Hematopoietic multipotent progenitor cell treated with erythropoietin and hydrocortisone succinate and interleukin-3 and kit ligand, for 8 days (in vitro differentiated cells): ENCODE data around the gene TLE2.
"Not testable (repeated sequence)": the region's sequence is repeated elsewhere in the genome, so short reads cannot be mapped to it uniquely, and the experiment has no call there.

Experiments used
- DNase-seq: peaks from one replicate; pipeline ENCODE4 v3.0.0-alpha.2; 2015

The TLE2 gene

DNA sequence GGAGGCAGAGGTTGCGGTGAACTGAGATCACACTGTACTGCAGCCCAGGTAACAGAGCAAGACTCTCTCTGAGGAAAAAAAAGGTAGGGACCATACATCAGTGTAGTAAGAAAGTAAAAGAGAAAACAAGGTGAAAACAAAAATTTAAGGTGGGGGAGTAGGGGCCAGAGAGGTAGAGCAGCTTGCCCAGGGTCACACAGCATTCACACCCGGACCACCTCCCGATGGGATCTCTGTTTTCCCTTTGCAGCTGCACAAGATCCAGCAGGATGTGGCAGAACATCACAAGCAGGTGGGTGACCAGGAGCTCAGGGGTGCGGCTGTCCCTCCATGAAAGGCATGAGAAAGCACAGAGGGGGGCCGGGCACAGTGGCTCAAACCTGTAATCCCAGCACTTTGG is 47.2 kb downstream of the TLE2 start:
- DNase-seq: no peak

- no peak for DNase-seq
Measured at GRCh38 chr19:2978772-2979171, 50.3 kb downstream of the TLE2 start.

DNA sequence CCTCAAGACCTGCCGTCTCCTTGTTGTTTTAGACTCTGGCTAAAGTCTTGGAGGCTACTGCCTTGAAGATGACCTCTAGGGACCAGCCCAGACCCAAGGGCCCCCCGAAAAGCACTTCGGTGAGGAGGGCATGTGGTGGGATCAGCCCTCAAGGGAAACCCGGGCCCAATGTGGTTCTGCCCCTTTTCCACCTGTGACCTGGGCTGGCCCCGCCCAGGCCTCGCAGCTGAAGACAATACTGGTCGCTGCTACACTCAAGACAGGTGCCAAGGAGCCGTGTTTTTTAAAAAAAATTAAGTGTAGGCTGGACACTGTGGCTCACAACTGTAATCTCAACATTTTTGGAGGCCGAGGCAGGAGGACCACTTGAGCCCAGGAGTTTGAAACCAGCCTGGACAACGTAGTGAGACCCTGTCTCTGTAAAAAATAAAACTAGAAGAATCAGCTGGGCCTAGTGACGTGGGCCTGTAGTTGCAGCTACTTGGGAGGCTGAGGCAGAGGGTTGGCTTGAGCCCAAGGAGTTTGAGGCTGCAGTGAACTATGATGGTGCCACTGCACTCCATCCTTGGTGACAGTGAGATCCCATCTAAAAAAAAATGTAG is 50.8 kb downstream of the TLE2 start:
- DNase-seq: no peak

- DNase-seq: peak; percentile 32
Measured at GRCh38 chr19:2977746-2978138, 51.3 kb downstream of the TLE2 start.

DNA sequence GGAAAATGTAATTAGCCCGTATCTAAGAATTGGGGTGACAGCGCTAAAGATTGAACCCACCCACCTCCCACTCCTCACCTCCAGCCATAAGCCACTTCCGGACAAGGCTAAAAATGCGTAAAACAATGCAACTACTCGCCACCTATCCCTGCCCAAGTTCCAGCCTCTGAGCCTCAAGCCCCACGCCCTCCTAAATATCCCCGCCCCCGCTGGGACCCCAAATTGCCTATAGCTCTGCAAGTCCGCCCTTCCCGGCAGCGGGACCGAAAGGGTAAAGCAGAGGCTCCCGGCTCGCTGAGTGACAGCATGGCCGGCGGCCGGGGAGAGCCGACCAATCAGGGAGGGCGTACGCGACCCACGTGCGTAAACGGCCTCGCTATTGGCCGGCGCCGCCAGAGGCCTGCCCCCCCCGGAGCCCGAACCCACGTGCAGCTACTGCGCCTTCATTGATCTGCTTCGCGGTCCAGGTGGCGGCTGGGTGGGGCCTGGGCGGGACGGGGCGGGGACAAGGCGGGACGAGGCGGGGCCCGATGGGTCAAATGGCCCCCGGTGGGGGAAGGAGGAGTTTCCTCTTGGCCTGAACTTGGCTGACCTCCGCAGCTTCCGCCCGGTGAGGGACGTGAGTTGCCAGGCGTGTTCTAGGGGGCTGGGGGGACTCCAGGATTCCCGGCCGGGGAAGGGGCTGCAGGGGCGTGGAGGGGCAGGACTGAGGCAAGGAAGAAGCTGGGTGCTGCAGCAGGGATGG is 51.9 kb downstream of the TLE2 start, which contains the start of gene TLE6:
Gene TLE6 (plus strand): TSS at position 564 of the 745 bp plus-strand sequence. CDS start 670 bp downstream, outside the sequence.
- peak; percentile 88 for DNase-seq

DNA sequence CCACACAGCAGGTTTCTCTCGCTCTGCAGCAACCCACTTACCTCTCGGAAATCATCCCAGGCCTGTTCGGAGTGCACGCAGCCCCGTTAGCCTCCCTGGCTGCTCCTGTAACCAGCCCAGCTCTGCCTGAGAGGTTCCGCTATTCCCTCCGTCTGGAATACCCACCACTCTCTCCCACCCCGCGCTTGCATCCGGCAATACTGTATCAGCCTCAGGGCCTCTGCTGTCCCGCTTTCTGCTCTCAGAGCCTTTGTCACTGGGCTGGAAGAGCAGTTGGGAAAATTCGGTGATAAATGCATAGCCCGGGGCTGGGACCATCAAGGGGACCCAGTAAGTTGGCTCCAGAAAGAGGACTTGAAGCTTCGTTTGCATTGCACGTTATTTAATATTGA is 52.5 kb downstream of the TLE2 start:
- DNase-seq: no peak

GRCh38 chr19:2974342-2975041 is 54.6 kb downstream of the TLE2 start:
- DNase-seq: peak; percentile 77

GRCh38 chr19:2973229-2973628 is 55.9 kb downstream of the TLE2 start:
- no peak for DNase-seq

DNA sequence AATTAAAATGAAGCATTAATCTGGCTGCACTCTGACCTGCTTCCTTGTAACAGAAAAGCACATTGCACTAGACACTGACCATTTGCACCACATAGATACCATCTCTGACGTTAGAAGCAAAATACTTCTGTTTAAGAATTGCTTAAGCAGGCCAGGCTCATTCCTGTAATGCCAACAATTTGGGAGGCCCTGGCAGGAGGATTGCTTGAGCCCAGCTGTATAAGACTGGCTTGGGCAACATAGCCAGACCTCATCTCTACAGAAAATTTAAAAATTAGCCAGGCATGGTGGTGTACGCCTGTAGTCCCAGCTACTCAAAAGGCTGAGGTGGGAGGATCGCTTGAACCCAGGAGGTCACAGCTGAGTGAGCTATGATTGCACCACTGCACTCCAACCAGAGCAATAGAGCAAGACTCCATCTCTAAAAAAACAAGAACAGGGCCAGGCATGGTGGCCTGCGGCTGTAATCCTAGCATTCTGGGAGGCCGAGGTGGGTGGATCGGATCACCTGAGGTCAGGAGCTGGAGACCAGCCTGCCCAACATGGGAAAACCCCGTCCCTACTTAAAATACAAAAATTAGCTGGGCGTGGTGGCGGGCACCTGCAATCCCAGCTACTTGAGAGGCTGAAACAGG is 58.8 kb downstream of the TLE2 start:
- no peak for DNase-seq

DNA sequence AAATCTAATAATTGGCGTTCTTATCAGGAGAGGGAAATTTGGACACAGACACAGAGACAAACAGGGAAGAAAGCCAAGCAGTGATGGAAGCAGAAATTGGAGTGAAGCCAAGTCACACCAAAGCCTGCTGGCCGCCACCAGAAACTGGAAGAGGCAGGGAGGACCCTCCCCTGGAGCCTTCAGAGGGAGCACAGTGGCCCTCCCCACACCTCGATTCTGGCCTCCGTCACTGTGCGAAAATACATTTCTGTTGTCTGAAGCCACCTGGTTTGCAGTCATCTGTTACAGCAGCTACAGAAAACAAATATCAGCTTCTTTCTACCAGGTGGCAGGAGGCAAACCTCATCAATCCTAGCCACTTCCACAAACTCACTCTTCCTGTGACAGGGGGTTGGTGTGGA is 60.0 kb downstream of the TLE2 start:
- DNase-seq: no peak

DNA sequence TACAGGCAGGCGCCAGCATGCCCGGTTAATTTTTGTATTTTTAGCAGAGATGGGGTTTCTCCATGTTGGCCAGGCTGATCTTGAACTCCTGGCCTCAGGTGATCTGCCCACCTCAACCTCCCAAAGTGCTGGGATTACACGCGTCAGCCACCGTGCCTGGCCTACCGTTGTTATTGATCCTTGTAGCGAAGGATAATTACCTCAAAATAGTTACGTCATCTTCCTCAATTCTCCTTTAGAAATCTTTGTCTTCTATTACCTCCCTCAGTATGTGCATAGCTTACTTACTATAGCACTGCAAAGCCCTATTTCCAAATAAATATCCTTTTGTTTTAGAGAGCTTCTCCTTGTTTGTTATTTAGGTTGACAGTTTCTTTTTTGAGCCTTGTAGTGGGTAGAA is 61.1 kb downstream of the TLE2 start:
- no peak for DNase-seq

GRCh38 chr19:2964874-2965273 is 64.2 kb downstream of the TLE2 start:
- no peak for DNase-seq

- not testable (repeated sequence) for DNase-seq
Measured at GRCh38 chr19:2963631-2964030, 65.4 kb downstream of the TLE2 start.

- no peak for DNase-seq
Measured at GRCh38 chr19:2963122-2963521, 66.0 kb downstream of the TLE2 start.

DNA sequence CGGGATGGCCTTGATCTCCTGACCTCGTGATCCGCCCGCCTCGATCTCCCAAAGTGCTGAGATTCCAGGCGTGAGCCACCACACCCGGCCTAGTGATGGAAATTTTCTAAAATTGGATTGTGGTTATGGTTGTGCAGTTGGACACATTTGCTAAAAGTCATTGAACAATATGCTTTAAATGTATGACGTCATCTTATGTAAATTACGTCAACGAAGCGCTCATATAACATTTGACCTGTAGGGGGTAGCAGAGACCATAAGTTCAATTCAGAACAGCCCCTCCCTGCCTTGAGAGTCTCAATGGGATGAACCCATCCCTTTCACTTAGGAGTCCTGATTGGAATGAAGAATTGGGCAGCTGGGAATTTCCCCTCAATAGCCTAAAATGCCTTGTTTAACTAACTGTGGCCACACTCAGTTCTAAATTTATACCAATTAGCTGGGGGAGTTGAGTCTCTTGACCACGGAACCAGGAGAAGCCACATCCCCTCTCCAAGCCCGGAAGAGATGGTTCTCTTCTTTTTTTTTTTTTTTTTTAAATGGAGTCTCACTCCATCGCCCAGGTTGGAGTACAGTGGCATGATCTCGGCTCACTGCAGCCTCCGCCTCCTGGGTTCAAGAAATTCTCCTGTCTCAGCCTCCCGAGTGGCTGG is 66.9 kb downstream of the TLE2 start:
- DNase-seq: peak; percentile 65

- no peak for DNase-seq
Measured at GRCh38 chr19:2960120-2960519, 69.0 kb downstream of the TLE2 start.

GRCh38 chr19:2957160-2957559 is 71.9 kb downstream of the TLE2 start:
- no peak for DNase-seq

- no peak for DNase-seq
Measured at GRCh38 chr19:2952953-2953481, 76.1 kb downstream of the TLE2 start.

DNA sequence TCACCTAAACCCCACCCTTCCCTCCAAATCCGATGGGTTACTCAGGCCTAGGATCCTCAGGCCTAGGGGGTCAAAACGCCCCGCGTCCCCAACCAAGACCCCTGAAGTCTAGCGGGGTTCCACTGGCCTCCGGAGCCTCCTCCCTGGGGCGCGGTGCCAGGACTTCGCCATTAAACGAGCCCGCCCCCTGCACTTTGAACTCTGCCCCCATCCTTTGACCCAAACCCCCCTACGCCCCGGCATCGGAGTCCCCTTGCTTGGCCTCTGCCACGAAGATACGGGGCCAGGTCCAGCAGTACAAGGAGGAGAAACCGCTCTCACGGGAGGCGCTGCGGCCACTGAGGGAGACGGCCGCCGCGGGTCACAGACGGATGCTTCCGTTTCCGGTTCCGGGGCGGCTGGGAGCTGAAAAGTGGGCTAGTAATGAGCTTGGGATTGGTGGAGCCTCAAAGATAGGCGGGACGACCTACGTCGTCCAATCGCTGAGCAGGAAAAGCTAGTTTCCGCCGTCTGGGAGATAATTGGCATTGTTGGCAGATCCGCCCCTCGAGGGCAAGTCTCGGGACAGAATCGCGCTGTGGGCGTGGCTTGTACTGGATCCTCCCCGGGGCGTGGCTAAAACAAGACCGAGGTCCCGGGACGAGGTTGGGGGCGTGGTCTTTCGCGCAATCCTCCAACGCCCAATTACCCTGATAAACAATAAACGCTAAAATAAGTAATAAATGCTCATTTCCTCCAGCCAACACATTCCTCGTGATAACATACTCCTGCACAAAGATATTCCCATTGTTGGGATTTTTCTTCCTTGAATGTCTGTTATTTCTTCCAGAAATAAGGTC is 78.6 kb downstream of the TLE2 start:
- peak; percentile 99 for DNase-seq

GRCh38 chr19:2949939-2950285 is 79.2 kb downstream of the TLE2 start:
- DNase-seq: peak; percentile 98
